ENCODE data around the gene TPST1. TPM values are rescaled to one million over a fixed set of nuclear protein-coding genes. Genes with fewer than 3 reads are reported as not detected.
"Not testable (repeated sequence)": the region's sequence is repeated elsewhere in the genome, so short reads cannot be mapped to it uniquely, and the experiment has no call there.

The TPST1 gene
- total RNA-seq, 1 experiment from 2014 or later, result 62.3 TPM

DNA sequence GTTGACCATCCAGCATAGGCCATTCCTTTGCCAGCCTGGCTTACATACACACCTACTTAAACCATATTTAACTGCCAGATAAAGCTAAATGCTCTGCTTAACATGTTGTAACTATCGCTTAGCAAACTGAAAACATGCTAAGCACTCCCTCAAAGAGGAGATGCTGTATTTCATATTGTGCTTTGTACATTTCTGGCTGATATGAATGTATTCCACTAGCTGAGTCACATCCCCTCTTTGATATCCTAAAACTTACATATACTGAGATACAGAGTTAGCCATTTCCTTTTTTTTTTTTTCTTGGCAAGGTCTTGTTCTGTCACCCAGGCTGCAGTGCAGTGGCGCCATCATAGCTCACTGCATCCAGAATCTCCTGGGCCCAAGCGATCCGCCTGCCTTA is 99.4 kb downstream of the TPST1 start:
- DNase-seq (ENCODE audit: low read depth, low spot score), result no peak
- in situ Hi-C loops (cut with HindIII; ENCODE audit: low pct_unique_long_range_greater_than_20kb, low sequenced_read_pairs), result no loop called here

DNA sequence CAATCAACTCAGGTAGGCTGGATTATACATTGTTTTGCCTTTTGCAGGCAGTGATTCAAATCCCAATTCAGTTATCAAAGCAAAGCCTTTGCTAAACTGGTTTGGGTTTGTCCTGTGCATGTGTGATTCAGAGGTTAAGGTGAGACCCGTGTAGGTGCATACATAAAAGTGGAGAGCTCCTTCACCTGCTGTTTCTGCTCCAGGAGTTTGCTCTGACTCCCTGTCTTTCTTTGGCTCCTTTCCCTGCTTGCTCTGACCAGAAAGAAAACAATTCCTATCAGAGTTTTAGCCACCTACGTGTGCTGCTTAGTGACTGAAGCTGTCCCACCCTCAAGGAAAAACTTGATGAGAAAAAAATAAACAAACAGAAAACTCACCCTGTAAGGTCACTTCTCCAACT is 101.1 kb downstream of the TPST1 start:
- DNase-seq (ENCODE audit: low read depth, low spot score), result no peak
- in situ Hi-C loops (cut with HindIII; ENCODE audit: low pct_unique_long_range_greater_than_20kb, low sequenced_read_pairs), result no loop called here

DNA sequence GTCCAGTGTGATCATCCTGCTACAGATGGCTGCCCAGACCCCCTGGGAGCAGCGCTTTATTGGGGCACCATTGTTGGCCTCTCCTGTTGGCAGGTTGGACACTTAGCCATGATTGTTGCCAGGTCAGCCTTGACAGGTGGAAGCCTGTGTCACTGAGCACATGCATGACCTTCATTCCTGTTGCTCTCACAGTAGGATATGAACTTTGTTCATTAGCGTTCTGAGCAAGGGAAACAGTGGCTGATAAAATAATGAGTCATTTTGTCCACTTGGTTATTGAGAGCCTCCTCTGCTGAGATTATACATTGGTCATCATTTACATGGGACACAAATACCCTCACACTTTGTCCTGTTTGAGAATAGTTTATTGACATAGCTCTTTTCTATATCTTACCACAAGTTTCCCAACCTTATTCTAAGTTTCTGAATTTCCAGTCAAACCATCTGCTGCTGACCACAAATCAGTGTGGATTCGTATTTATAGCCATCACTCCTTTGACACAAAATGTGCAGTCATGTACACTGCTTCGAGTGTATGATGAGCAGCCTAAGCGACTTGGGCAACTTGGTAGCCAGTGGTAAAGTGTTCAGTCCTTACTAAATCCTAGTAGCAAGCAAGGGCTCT is 102.6 kb downstream of the TPST1 start:
- in situ Hi-C loops (cut with HindIII; ENCODE audit: low pct_unique_long_range_greater_than_20kb, low sequenced_read_pairs), result no loop called here
- no peak for DNase-seq (ENCODE audit: low read depth, low spot score)

DNA sequence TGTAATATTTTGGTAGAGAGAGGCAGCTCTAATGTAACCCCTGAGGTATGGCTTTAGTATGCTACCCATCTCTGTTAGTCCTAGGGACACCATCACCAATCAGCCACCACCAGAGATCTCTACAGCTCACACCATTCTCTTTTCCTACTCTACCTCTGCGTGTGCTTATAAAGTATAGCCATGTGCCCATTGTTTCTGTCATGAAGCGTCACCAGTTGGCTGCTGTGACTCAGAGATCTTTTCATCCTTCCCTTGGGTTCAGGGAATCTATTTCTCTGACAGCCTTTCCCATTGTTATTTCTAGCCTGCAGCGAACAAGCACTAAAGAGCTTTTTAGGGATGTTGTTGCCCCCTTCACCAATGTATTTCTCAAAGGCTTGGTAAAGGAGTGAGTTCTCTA is 103.3 kb downstream of the TPST1 start:
- DNase-seq (ENCODE audit: low read depth, low spot score), result no peak
- in situ Hi-C loops (cut with HindIII; ENCODE audit: low pct_unique_long_range_greater_than_20kb, low sequenced_read_pairs), result no loop called here

DNA sequence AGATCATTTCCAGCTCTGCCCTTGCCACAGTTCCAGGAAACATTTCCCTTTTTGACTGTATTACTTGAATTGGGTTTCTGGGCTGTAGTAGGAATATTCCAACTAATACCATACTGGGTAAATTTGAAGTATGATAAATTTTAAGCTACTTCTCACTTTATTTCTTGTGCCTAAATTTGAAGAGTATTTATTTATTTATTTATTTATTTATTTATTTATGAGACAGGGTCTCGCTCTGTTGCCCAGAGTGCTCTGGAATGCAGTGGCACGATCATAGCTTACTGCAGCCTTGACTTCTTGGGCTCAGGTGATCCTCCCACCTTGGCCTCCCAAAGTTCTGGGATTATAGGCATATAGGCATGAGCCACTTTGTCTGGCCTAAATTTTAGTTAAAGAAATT is 105.5 kb downstream of the TPST1 start:
- DNase-seq (ENCODE audit: low read depth, low spot score), result no peak
- in situ Hi-C loops (cut with HindIII; ENCODE audit: low pct_unique_long_range_greater_than_20kb, low sequenced_read_pairs), result no loop called here

DNA sequence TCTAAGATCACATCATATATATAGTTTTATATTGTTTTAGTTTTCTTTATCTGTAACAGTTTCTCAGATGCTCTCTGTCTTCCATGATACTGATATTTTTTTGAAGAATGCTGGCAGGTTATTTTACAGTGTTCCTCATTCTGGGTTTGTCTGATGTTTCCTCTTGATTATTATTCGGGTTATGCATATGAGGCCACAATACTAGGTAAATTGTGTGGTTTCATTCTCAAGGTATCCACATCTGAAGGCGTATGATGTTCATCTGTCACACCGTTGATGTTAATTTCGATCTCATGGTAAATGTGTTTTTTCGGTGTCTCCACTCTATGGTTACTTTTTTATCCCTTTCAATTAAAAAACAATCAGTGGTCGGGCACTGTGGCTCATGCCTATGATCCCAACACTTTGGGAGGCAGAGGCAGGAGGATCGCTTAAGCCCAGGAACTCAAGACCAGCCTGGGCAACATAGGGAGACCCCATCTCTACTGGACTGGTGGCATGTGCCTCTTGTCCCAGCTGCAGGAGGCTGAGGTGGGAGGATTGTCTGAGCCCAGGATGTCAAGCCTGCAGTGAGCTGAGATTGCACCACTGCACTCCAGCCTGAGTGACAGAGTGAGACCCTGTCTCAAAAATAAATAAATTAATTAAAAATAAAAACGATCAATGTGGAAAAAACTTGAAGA is 108.9 kb downstream of the TPST1 start:
- in situ Hi-C loops (cut with HindIII; ENCODE audit: low pct_unique_long_range_greater_than_20kb, low sequenced_read_pairs), result no loop called here
- no peak for DNase-seq (ENCODE audit: low read depth, low spot score)

DNA sequence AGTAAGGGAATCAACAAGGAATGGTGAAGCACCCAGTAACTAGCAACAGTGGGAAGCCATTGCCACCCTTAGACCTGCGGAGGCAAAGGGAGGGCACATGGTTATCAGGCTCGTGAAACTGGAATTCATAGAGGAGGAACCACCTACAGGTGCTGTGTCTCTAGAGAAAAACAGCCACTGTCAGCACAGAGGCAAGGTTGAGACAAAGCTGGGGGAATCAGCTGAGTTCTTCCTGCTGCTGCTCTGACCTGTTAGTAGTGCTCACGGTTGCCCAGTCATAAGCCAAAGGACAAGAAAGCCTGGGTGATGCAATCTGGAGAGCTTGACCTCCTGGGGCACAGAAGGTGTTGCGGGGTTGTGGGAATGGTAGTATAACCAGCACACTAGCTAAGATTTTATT is 110.1 kb downstream of the TPST1 start:
- in situ Hi-C loops (cut with HindIII; ENCODE audit: low pct_unique_long_range_greater_than_20kb, low sequenced_read_pairs), result no loop called here
- DNase-seq (ENCODE audit: low read depth, low spot score), result no peak

DNA sequence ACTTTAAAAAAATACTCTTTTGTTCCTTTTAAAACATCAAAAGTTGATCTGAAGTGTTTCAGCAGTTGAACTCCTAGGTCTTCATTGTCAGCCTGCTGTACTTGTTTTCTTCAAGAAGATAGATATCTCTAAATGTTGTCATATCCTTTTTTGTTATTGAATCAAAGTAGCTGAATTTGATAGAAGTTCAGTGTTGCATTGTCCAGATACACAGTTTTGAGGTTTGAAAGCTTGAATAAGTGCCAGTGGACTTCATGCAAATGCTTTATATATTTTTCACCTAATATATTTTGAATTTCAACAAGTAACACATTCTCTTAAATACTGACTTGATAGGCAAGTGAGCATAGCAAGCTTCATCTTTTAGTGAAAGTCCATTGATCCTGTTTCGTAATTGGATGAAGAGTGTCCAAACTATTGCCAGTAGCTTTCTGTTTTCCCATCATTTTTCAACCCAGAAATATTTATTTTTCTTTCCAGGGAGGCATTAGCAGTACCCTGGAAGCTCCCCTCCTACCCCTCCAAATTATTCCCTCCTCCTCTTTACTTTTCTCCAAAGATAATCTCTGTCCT is 114.4 kb downstream of the TPST1 start:
- in situ Hi-C loops (cut with HindIII; ENCODE audit: low pct_unique_long_range_greater_than_20kb, low sequenced_read_pairs), result no loop called here
- no peak for DNase-seq (ENCODE audit: low read depth, low spot score)

DNA sequence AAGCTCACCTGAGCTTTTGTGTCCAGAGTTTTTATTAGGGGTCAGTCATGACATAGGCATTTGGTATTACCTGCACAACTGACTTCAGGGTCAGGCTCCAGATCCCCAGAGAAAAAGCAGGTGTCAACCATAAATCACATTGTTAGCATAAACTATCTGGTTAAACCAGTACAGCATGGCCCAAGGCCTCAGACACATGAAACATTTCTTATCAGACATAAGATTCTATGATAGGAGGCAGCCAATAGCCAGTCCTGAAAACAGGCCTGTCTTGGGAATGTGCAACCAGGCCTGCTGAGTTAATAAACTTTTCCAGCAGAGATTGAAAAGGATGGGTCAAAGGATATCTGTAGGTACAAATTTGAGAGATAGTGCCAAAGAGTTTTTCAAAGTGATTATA is 116.1 kb downstream of the TPST1 start:
- DNase-seq (ENCODE audit: low read depth, low spot score), result no peak
- in situ Hi-C loops (cut with HindIII; ENCODE audit: low pct_unique_long_range_greater_than_20kb, low sequenced_read_pairs), result no loop called here

DNA sequence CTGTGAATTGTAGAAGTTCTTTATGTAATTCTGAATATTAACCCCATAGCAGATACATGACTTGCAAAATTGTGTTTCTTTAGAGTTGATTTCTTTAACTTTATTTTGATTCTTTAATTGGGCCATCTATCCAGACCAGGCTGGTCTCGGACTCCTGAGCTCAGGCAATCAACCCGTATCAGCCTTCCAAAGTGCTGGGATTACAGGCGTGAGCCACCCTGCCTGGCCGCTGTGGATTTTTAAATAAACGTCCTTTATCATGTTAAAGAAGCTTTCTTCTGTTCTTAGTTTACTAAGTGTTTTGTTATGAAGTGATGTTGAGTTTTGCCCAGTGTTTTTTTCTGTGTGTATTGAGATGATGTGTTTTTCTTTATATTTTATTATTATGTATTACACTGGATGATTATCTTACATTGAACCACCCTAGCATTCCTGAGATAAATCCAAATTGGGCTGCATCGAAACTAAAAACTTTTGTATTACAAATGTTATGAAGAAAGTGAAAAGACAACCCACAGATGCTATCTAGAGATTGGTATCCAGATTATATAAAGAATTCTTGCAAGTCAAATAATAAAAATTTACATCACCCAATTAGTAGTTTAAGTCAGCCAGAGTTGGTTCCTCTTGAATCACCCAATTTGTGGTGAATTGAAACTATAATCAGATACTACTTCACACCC is 118.1 kb downstream of the TPST1 start:
- in situ Hi-C loops (cut with HindIII; ENCODE audit: low pct_unique_long_range_greater_than_20kb, low sequenced_read_pairs), result no loop called here
- DNase-seq (ENCODE audit: low read depth, low spot score), result no peak

DNA sequence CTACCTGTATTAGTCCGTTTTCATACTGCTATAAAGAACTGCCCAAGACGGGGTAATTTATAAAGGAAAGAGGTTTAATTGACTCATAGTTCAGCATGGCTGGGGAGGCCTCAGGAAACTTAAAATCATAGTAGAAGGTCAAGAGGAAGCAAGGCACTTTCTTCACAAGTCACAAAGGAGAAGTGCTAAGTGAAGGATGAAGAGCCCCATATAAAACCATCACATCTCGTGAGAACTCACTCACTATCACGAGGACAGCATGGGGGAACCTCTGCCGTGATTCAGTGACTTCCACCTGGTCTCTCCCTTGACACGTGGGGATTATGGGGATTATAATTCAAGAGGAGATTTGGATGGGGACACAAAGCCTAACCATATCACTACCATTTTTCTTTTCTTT is 119.9 kb downstream of the TPST1 start:
- DNase-seq (ENCODE audit: low read depth, low spot score), result peak; percentile 23
- in situ Hi-C loops (cut with HindIII; ENCODE audit: low pct_unique_long_range_greater_than_20kb, low sequenced_read_pairs), result not testable (repeated sequence)

DNA sequence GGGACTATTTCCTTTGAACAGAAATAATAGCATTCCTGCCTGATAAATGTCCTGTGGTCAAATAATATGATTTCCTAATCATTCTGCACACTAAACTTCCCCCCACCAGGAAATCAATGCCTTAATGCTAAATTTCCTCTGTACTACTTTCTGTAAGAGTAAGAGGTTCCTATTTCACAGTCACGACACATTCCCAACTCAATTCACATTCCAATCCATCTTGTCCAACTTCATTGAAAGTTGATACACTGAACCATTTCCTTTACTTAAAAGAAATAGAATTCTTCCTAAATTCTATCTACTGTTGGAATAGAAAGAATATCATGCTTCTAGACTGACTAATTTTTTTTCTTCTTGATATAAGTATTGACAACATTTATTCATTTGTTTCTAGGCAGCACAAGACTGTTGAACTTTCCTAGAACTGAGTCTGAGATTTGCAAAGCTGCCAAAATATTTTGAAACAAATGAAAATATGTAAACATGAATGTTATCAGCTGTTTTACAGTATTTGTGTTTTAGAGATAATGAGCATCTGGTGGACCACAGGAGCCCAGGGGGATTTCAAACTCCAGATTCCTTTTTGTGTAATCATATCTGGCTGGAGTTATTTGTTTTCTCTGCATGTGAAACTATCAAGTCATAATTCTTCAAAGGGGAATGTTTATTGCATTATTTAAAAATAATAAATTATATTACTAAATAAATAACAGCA is 121.5 kb downstream of the TPST1 start:
- DNase-seq (ENCODE audit: low read depth, low spot score), result no peak
- in situ Hi-C loops (cut with HindIII; ENCODE audit: low pct_unique_long_range_greater_than_20kb, low sequenced_read_pairs), result no loop called here

DNA sequence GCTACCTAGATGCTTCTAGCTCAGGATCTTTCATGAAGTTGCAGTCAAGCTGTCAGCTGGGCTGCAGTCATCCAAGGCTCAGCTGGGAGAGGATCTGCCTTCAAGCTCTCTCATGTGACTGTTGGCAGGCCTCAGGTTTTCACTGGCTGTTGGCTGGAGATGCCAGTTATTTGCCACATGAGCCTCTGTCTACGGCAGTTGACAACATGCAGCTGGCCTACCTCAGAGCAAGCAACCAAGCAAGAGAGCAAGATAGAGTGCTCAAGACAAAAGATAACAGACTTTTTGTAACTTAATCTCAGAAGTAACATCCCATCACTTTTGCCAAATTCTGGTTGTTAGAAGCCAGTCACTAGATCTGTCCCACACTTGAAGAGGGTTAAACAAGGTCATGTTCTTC is 125.8 kb downstream of the TPST1 start:
- peak; percentile 82 for DNase-seq (ENCODE audit: low read depth, low spot score)
- in situ Hi-C loops (cut with HindIII; ENCODE audit: low pct_unique_long_range_greater_than_20kb, low sequenced_read_pairs), result no loop called here

DNA sequence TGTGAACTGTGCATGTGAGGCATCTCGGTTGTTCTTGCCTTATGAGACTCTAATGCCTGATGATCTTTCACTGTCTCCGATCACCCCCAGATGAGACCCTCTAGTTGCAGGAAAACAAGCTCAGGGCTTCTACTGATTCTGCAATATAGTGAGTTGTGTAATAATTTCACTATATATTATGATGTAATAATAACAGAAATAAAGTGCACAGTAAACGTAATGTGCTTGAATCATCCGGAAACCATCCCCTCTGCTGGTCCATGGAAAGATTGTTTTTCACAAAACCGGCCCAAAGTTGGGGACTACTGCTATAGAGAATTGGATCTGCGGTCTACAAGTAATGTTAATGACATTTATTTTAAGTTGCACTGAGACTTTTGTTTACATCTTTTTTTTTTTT is 126.7 kb downstream of the TPST1 start:
- DNase-seq (ENCODE audit: low read depth, low spot score), result no peak
- in situ Hi-C loops (cut with HindIII; ENCODE audit: low pct_unique_long_range_greater_than_20kb, low sequenced_read_pairs), result no loop called here

DNA sequence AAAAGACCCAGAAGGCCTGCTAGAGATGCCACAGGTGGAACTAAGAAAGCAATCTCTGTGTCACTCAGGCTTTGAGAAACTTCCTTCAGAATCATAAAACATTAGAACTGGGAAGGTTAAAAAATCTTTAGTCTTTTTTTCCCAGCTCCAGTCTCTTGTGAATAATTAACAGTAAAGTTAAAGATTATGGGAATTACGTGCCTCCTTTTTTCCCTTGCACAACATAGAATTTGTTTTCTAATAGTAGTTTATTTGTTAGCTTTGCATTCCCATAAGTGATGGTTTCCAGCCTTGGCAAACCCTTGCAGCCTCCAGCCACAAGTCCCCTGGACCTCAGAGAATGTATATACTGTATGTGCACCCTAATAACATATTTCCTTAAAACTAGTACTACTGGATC is 128.3 kb downstream of the TPST1 start:
- in situ Hi-C loops (cut with HindIII; ENCODE audit: low pct_unique_long_range_greater_than_20kb, low sequenced_read_pairs), result no loop called here
- DNase-seq (ENCODE audit: low read depth, low spot score), result no peak

DNA sequence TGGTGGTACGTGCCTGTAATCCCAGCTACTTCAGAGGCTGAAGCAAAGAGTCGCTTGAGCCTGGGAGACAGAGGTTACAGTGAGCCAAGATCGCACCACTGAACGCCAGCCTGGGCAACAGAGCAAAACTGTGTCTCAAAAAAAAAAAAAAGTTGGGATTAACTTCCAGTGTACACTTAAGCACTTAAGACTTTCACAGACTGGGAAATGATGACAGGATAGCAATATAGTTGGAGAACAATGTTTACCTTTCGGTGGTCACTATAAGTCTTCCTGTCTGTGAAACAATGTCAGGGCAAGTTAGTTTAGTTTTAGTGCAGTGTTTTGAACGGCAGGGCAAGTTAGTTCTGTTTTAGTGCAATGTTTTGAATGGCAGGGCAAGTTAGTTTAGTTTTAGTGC is 130.2 kb downstream of the TPST1 start:
- DNase-seq (ENCODE audit: low read depth, low spot score), result no peak
- in situ Hi-C loops (cut with HindIII; ENCODE audit: low pct_unique_long_range_greater_than_20kb, low sequenced_read_pairs), result no loop called here

DNA sequence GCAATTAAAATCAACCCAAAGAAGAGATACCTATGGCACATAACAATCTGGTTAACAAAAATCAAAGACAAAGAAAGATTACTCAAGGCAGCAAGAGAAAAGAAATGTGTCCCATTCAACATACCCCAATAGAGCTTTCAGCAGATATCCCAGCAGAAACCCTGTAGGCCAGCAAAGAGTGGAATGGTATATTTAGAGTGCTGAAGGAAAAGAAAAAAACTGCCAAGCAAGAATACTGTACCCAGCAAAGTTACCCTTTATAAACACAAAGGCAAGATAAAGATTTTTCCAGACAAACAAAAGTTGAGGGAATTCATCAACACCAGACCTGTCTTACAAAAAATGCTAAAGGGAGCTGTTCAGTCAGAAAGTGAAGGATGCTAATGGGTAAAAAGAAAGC is 131.6 kb downstream of the TPST1 start:
- in situ Hi-C loops (cut with HindIII; ENCODE audit: low pct_unique_long_range_greater_than_20kb, low sequenced_read_pairs), result no loop called here
- DNase-seq (ENCODE audit: low read depth, low spot score), result no peak

DNA sequence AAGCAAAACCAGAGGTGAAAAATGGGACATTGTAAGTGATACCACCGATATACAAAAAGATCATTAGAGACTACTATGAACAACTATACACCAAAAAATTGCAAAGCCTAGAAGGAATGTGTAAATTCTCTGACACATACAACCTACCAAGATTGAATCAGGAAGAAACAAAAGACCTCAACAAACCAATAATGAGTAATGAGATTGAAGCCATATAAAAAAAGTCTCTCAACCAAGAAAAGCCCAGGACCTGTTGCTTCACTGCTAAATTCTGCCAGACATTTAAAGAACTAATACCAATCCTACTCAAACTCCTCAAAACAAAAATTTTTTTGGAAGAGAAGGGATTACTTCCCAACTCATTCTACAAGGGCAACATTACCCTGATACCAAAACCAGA is 134.0 kb downstream of the TPST1 start:
- no peak for DNase-seq (ENCODE audit: low read depth, low spot score)
- in situ Hi-C loops (cut with HindIII; ENCODE audit: low pct_unique_long_range_greater_than_20kb, low sequenced_read_pairs), result no loop called here
